BJ (cell line): Measurements from ENCODE around the gene ADGRV1. TPM values are rescaled to one million over a fixed set of nuclear protein-coding genes. Genes with fewer than 3 reads are reported as not detected.
"Not testable (repeated sequence)": the region's sequence is repeated elsewhere in the genome, so short reads cannot be mapped to it uniquely, and the experiment has no call there.

Experiments used
- CTCF ChIA-PET: fragments of 350-600 bp; formaldehyde crosslinking; extraction: SDS; loops from one replicate; lab custom pipeline; 2021; ENCODE audit warnings: antibody characterized with exemption, inconsistent platforms; lab: Yijun Ruan, JAX
- POLR2A ChIA-PET: fragments of 300-600 bp; sonication (Branson Sonifier 250); formaldehyde crosslinking; extraction: SDS; loops from one replicate; lab custom pipeline; 2021; ENCODE audit warnings: antibody characterized with exemption; lab: Charles Lee
- DNase-seq: peaks from one replicate; pipeline ENCODE4 v3.0.0-alpha.2; 2011; ENCODE audit warnings: low read depth
- H3K27me3 ChIP-seq: 2 replicates; pipeline ENCODE4 v1.6.0; 2011; ENCODE audit warnings: low read length; ENCODE audit not compliant: control insufficient read depth, insufficient read depth
- H3K36me3 ChIP-seq: 2 replicates; pipeline ENCODE4 v1.5.1; 2011; ENCODE audit warnings: low read length; ENCODE audit not compliant: control insufficient read depth, insufficient read depth
- H3K4me3 ChIP-seq: 2 replicates; pipeline ENCODE4 v1.5.1; 2011; ENCODE audit warnings: low read depth, mild to moderate bottlenecking, control low read depth, low read length
- polyA plus RNA-seq: library from polyadenylated mRNA; depleted of rRNA; stranded (reverse); fragments of >200 nt; gene quantifications from 2 replicates; pipeline ENCODE4 v1.2.3, GENCODE V29; 2011
- TF ChIP-seq, protein P1 (sequence below): IDR thresholded peaks from 2 replicates; pipeline ENCODE4 v1.5.1; 2011; ENCODE audit warnings: low read depth, mild to moderate bottlenecking, control low read depth, inconsistent platforms, low read length, moderate library complexity; ENCODE audit not compliant: insufficient read depth

ADGRV1 gene
- polyA plus RNA-seq, 1 experiment = 0.15 TPM

DNA sequence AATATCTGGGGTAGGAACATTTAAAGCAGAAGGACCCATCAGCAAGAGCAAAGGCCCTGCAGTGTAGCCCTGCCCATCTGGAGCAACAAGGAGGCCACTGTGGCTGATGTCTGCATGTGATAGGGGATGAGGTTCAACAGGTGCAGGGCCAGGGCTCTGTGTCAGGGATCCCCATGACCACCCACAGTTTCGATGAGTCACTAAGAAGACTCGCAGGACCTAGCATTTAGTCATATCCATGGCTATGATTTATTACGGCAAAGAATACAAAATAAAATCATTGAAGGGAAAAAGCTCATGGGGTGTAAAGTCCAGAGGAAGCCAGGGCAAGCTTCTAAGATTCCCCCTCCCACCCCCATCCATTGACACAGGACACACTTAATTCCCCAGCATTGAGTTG lies 188.6 kb downstream of the ADGRV1 start:
- no peak overlapping the region for H3K4me3 ChIP-seq
- no peaks in the 10 kb centered on the region for H3K27me3 ChIP-seq
- ChIA-PET CTCF (interaction anchor here (0.6 kb wide), 1 partner anchor 9 kb away, joined by 3 read pairs; no protein-coding TSS in a partner anchor), POLR2A (no interaction called here)
- TF ChIP-seq, protein P1, sequence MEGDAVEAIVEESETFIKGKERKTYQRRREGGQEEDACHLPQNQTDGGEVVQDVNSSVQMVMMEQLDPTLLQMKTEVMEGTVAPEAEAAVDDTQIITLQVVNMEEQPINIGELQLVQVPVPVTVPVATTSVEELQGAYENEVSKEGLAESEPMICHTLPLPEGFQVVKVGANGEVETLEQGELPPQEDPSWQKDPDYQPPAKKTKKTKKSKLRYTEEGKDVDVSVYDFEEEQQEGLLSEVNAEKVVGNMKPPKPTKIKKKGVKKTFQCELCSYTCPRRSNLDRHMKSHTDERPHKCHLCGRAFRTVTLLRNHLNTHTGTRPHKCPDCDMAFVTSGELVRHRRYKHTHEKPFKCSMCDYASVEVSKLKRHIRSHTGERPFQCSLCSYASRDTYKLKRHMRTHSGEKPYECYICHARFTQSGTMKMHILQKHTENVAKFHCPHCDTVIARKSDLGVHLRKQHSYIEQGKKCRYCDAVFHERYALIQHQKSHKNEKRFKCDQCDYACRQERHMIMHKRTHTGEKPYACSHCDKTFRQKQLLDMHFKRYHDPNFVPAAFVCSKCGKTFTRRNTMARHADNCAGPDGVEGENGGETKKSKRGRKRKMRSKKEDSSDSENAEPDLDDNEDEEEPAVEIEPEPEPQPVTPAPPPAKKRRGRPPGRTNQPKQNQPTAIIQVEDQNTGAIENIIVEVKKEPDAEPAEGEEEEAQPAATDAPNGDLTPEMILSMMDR = no peak
- DNase-seq = no peak
- H3K36me3 ChIP-seq = no peaks in the 10 kb centered on the region

DNA sequence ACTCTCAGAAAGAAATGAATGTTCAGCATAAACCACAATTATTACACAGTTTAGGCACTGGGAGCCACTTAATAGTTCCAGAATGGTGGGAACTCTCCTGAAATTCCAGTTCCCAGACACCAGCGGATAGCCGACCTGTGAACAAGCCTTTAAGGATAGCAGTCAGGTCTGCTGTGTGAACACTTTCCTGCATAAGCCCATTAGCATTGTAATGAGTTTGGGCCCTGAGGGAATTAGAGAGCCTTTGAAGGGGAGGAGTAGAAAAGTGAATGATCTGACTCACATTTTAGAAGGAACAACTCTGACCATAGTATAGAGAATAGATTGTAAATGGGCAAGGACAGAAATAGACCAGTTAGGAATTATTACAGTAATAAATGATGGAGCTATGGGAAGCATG lies 189.1 kb downstream of the ADGRV1 start:
- ChIA-PET CTCF (no interaction called here), POLR2A (no interaction called here)
- DNase-seq = no peak
- Histone ChIP-seq H3K27me3 (no peaks in the 10 kb centered on the region), H3K4me3 (no peak overlapping the region), H3K36me3 (no peaks in the 10 kb centered on the region)
- TF ChIP-seq, protein P1 = no peak

DNA sequence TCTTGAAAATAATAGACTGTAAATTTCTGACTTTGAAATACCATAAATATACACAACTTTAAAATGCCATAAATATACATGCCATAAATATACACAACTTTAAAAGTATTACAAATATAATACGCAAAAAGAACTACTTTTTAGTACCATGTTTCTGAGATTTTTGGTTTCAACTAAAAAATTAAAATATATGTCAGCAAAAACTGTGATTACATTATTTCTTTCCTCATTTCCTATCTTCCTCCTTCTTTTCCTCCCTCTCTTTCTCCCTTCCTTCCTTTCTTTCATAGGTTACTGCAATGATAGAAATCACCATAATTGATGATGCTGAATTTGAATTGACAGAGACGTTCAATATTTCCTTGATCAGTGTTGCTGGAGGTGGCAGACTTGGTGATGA lies 200.5 kb downstream of the ADGRV1 start:
- no peaks in the 10 kb centered on the region for H3K27me3 ChIP-seq
- no peak overlapping the region for H3K4me3 ChIP-seq
- POLR2A ChIA-PET = no interaction called here
- CTCF ChIA-PET = no interaction called here
- no peaks in the 10 kb centered on the region for H3K36me3 ChIP-seq
- TF ChIP-seq, protein P1 = no peak
- no peak for DNase-seq

DNA sequence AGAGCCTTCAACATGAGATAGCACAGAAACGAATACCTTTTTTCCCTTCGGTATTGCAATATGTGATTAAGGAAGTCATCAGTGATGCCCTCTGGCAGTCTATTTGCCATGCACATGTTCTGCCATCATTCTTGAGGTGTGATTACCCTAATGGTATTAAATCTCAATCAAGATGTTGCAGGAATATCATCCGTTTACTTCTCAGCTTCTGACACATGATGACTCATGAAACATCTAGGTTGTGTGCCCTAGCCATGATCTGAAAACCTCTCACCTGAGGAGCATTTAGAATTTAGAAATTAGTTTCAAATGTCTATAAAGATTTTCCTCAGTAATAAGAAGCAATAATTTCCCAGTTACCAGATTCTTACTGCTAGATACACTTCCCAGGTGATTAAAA lies 209.1 kb downstream of the ADGRV1 start:
- Histone ChIP-seq H3K36me3 (no peaks in the 10 kb centered on the region), H3K27me3 (no peaks in the 10 kb centered on the region), H3K4me3 (no peak overlapping the region)
- ChIA-PET POLR2A (no interaction called here), CTCF (no interaction called here)
- no peak for DNase-seq
- TF ChIP-seq, protein P1 = no peak

DNA sequence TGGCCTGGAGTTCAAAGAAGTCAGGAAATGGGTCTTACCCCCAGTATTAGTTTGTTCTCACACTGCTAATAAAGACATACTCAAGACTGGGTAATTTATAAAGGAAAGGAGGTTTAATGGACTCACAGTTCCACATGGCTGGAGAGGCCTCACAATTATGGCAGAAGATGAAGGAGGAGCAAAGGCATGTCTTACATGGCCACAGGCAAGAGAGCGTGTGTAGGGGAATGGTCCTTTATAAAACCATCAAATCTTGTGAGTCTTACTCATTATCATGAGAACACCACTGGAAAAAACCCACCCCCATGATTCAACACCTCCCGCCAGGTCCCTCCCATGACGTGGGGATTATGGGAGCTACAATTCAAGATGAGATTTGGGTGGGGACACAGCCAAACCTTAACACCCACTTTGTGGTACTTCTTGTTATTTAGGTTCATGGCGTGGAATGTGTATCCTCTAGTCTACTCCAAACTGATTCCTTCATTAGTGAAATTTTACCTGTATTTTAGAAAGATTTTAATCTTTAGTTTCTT lies 211.5 kb downstream of the ADGRV1 start:
- H3K4me3 ChIP-seq, POLR2A ChIA-PET, H3K27me3 ChIP-seq, DNase-seq, H3K36me3 ChIP-seq: not testable (repeated sequence)
- CTCF ChIA-PET = interaction anchor here (1.4 kb wide), 1 partner anchor 14 kb away, joined by 4 read pairs; no protein-coding TSS in a partner anchor

DNA sequence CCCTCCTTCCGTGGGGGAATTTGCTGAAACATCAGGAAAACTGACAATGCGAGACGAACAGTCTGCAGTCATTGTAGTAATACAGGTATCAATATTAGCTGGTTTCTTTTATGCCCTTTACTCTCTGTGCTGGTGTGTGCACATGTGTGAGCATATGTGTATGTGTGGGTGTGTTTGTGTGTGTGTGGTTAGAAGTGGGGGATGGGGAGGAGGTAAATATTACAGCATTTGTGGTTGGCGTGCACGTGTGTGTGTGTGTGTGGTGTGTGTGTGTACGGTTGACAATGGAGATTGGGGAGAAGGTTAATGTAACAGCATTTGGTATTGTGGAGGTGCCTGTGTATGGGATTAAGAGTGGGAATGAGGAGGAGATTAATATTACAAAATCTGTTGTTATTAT lies 219.4 kb downstream of the ADGRV1 start:
- TF ChIP-seq, protein P1 = no peak
- no peaks in the 10 kb centered on the region for H3K27me3 ChIP-seq
- ChIA-PET CTCF (interaction anchor here (1.0 kb wide), 1 partner anchor 88 kb away, joined by 4 read pairs; no protein-coding TSS in a partner anchor), POLR2A (no interaction called here)
- H3K36me3 ChIP-seq = no peaks in the 10 kb centered on the region
- no peak for DNase-seq
- H3K4me3 ChIP-seq = no peak overlapping the region
